Measurements from ENCODE around the gene MYO15B.

The MYO15B gene

DNA sequence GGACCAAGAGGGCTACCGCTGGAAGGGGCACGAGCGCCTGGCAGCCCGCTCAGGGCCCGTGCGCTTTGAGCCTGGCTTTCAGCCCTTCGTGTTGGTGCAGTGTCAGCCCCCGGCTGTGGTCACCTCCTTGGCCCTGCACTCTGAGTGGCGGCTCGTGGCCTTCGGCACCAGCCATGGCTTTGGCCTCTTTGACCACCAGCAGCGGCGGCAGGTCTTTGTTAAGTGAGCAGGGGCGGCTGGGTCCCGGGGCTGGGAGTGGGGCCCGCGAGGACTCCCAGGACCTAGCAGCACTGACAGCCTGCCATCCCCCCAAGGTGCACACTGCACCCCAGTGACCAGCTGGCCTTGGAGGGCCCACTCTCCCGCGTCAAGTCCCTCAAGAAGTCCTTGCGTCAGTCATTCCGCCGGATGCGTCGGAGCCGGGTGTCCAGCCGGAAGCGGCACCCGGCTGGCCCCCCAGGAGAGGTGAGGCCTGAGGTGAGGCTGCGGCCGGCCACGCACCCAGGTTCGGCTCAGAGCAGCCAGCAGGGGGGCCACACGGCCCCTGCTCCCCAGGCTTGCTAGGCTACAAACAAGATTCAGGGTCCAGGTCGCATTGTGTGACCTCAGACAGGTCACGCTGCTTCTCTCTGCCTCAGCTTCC, 17.4 kb upstream of the MYO15B start:
- H2AFZ ChIP-seq (ENCODE audit: low read length): no peak overlapping the region
- H3K4me2 ChIP-seq (ENCODE audit: low read length): no peak overlapping the region
- H3K9ac ChIP-seq (ENCODE audit: low read length): no peak overlapping the region
- H3K36me3 ChIP-seq (ENCODE audit: insufficient read depth, low read length): no peaks in the 10 kb centered on the region
- no peaks in the 10 kb centered on the region for H3K9me2 ChIP-seq (ENCODE audit: low read depth, low read length)
- H3K27ac ChIP-seq (ENCODE audit: low read depth, low read length, poor library complexity, severe bottlenecking): no peak overlapping the region
- TF ChIP-seq EZH2 (IDR thresholded peaks at IDR 0.05; ENCODE audit: borderline replicate concordance, low read length): no peak
- TF ChIP-seq, protein P1, sequence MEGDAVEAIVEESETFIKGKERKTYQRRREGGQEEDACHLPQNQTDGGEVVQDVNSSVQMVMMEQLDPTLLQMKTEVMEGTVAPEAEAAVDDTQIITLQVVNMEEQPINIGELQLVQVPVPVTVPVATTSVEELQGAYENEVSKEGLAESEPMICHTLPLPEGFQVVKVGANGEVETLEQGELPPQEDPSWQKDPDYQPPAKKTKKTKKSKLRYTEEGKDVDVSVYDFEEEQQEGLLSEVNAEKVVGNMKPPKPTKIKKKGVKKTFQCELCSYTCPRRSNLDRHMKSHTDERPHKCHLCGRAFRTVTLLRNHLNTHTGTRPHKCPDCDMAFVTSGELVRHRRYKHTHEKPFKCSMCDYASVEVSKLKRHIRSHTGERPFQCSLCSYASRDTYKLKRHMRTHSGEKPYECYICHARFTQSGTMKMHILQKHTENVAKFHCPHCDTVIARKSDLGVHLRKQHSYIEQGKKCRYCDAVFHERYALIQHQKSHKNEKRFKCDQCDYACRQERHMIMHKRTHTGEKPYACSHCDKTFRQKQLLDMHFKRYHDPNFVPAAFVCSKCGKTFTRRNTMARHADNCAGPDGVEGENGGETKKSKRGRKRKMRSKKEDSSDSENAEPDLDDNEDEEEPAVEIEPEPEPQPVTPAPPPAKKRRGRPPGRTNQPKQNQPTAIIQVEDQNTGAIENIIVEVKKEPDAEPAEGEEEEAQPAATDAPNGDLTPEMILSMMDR (IDR thresholded peaks at IDR 0.05; ENCODE audit: low read length): no peak
- no peaks in the 10 kb centered on the region for H4K20me1 ChIP-seq (ENCODE audit: insufficient read depth, low read length)
- H3K79me2 ChIP-seq (ENCODE audit: insufficient read depth, low read length): no peaks in the 10 kb centered on the region
- peaks cover 13% of the 10 kb centered on the region for H3K4me1 ChIP-seq (ENCODE audit: insufficient read depth, low read length, severe bottlenecking)
- no peaks in the 10 kb centered on the region for H3K9me3 ChIP-seq (ENCODE audit: low read length)
- no peak overlapping the region for H3K4me3 ChIP-seq (ENCODE audit: low read depth, low read length, poor library complexity, severe bottlenecking)
- H3F3A ChIP-seq (ENCODE audit: insufficient read depth, low read length): no peaks in the 10 kb centered on the region
- peaks cover 3% of the 10 kb centered on the region for H3K27me3 ChIP-seq (ENCODE audit: insufficient read depth, low read length)

DNA sequence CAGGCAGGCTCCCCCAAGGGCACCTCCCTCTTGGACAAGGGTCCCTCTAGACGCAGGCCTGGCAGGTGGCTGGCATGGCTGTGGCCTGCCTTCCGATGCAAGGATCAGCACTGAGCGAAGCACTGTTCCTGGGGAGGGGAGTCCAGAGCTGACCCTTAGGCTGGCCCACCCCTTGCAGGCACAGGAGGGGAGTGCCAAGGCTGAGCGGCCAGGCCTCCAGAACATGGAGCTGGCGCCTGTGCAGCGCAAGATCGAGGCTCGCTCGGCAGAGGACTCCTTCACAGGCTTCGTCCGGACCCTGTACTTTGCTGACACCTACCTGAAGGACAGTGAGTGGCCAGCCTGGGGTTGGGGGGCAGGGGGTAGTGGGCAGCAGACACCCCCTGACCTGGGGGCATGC, 16.8 kb upstream of the MYO15B start:
- Histone ChIP-seq H3K4me1 (ENCODE audit: insufficient read depth, low read length, severe bottlenecking) (peaks cover 13% of the 10 kb centered on the region), H2AFZ (ENCODE audit: low read length) (no peak overlapping the region), H3K4me3 (ENCODE audit: low read depth, low read length, poor library complexity, severe bottlenecking) (peak overlapping the region; percentile 45), H3K9me2 (ENCODE audit: low read depth, low read length) (no peaks in the 10 kb centered on the region), H3K9me3 (ENCODE audit: low read length) (no peaks in the 10 kb centered on the region), H3K9ac (ENCODE audit: low read length) (no peak overlapping the region; the same call in 1 of the 2 replicates), H3K4me2 (ENCODE audit: low read length) (peak overlapping the region; percentile 58; the same call in 1 of the 2 replicates), H4K20me1 (ENCODE audit: insufficient read depth, low read length) (no peaks in the 10 kb centered on the region), H3K79me2 (ENCODE audit: insufficient read depth, low read length) (no peaks in the 10 kb centered on the region), H3K36me3 (ENCODE audit: insufficient read depth, low read length) (no peaks in the 10 kb centered on the region), H3K27ac (ENCODE audit: low read depth, low read length, poor library complexity, severe bottlenecking) (no peak overlapping the region), H3K27me3 (ENCODE audit: insufficient read depth, low read length) (peaks cover 3% of the 10 kb centered on the region), H3F3A (ENCODE audit: insufficient read depth, low read length) (no peaks in the 10 kb centered on the region)
- no peak for TF ChIP-seq EZH2 (IDR thresholded peaks at IDR 0.05; ENCODE audit: borderline replicate concordance, low read length)
- TF ChIP-seq, protein P1 (IDR thresholded peaks at IDR 0.05; ENCODE audit: low read length): no peak

DNA sequence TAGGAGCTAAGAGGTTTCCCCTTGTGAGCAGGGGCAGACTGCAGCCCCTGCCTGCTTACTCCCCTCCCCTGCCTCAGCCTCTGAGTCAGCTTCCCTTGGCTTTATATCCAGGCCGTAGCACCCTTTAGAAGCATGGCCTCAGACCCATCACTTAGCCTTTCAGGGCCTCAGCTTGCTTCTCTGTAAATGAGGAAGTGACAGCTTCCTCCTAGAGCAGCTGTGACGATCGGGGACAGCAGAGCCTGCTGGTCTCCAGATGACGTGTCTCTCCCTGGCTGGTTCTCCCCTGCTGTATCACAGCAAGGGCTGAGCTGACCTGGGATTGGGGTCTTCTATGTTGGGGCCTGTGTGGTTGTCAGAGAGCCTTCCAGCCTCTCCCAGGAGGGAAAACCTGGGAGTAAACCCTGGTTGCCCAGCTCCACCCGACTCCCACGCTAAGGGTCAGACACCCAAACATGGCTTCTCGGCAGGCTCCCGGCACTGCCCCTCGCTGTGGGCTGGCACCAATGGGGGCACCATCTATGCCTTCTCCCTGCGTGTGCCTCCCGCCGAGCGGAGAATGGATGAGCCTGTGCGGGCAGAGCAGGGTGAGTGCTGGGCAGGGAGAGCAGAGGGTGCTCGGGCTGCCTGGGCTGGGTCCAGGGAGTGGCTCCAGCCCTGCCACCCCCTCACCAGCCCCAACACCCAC, 16.3 kb upstream of the MYO15B start:
- Histone ChIP-seq H3K4me2 (ENCODE audit: low read length) (peak overlapping the region; percentile 58), H3K79me2 (ENCODE audit: insufficient read depth, low read length) (no peaks in the 10 kb centered on the region), H3K9me3 (ENCODE audit: low read length) (no peaks in the 10 kb centered on the region), H3K4me3 (ENCODE audit: low read depth, low read length, poor library complexity, severe bottlenecking) (peak overlapping the region; percentile 45), H2AFZ (ENCODE audit: low read length) (no peak overlapping the region), H3K27me3 (ENCODE audit: insufficient read depth, low read length) (peaks cover 3% of the 10 kb centered on the region; the same call in 1 of the 2 replicates), H3K9me2 (ENCODE audit: low read depth, low read length) (no peaks in the 10 kb centered on the region), H3F3A (ENCODE audit: insufficient read depth, low read length) (no peaks in the 10 kb centered on the region), H3K9ac (ENCODE audit: low read length) (peak overlapping the region; percentile 47; the same call in 1 of the 2 replicates), H3K36me3 (ENCODE audit: insufficient read depth, low read length) (no peaks in the 10 kb centered on the region), H3K4me1 (ENCODE audit: insufficient read depth, low read length, severe bottlenecking) (peaks cover 13% of the 10 kb centered on the region), H3K27ac (ENCODE audit: low read depth, low read length, poor library complexity, severe bottlenecking) (no peak overlapping the region), H4K20me1 (ENCODE audit: insufficient read depth, low read length) (no peaks in the 10 kb centered on the region)
- TF ChIP-seq, protein P1 (IDR thresholded peaks at IDR 0.05; ENCODE audit: low read length): no peak
- TF ChIP-seq EZH2 (IDR thresholded peaks at IDR 0.05; ENCODE audit: borderline replicate concordance, low read length): no peak
